HepG2 (cell line): Measurements from ENCODE around the gene GDF9.

Source experiments
- ATF7 ChIP-seq, 2 experiments: fragments of 450-650 bp in 1 of 2; sonication (generic) in 1 of 2; formaldehyde crosslinking in 1 of 2; IDR thresholded peaks; 2 replicates each; pipeline versions ENCODE4 v1.4.0 to v1.6.1; 2016 to 2020; ENCODE audit warnings: antibody characterized with exemption in 1 of 2, mild to moderate bottlenecking in 1 of 2, missing genetic modification reagents in 1 of 2
- CEBPB ChIP-seq: IDR thresholded peaks from 2 replicates; pipeline ENCODE4 v1.6.1; 2011; ENCODE audit warnings: low read depth, low read length, improper control_type of control experiment, borderline replicate concordance

- no peak for TF ChIP-seq ATF7 (IDR thresholded peaks at IDR 0.05)
- TF ChIP-seq ATF7 (CRISPR knock-in tag; IDR thresholded peaks at IDR 0.05), result no peak
- TF ChIP-seq CEBPB, result no peak
These were observed 6.3 kb downstream of the GDF9 start for GRCh38 chr5:132859889-132860437.
